ENCODE measurements around the gene PRDM5. TPM values are rescaled to one million over a fixed set of nuclear protein-coding genes. Genes with fewer than 3 reads are reported as not detected.

PRDM5 gene
- total and polyA plus RNA-seq, 9 donors: 8.1 to 53.8 (median 36.3) TPM

GRCh38 chr4:120819805-120820437 lies 102.6 kb downstream of the PRDM5 start:
- DNase-seq: no peak
- intact Hi-C loops (cut with DNase I): no loop called here
- 92 to 95% (median 93%) methylated on average over 6 of the region's 6 CpGs for WGBS, 3 donors

GRCh38 chr4:120816296-120816965 lies 106.1 kb downstream of the PRDM5 start:
- Histone ChIP-seq H3K4me1 (ENCODE audit: insufficient read depth) (no peaks in the 10 kb centered on the region), H3K36me3 (no peaks in the 10 kb centered on the region), H3K27ac (no peak overlapping the region), H3K27me3 (no peaks in the 10 kb centered on the region), H3K4me3 (no peak overlapping the region), H3K9me3 (no peaks in the 10 kb centered on the region)
- TF ChIP-seq EP300 (IDR thresholded peaks at IDR 0.05) (no peak), CTCF (IDR thresholded peaks at IDR 0.05) (no peak), POLR2A (IDR thresholded peaks at IDR 0.05) (no peak)
- no peak for DNase-seq
- WGBS, 3 donors: 65 to 83% (median 79%) methylated on average over 13 of the region's 13 CpGs
- intact Hi-C loops (cut with DNase I): no loop called here

More at GRCh38 chr4:120819805-120820437, 102.6 kb downstream of the PRDM5 start:
- no peaks in the 10 kb centered on the region for H3K9me3 ChIP-seq
- H3K4me3 ChIP-seq: no peak overlapping the region
- no peaks in the 10 kb centered on the region for H3K27me3 ChIP-seq
- TF ChIP-seq POLR2A (IDR thresholded peaks at IDR 0.05) (no peak), CTCF (IDR thresholded peaks at IDR 0.05) (no peak), EP300 (IDR thresholded peaks at IDR 0.05) (no peak)
- H3K4me1 ChIP-seq (ENCODE audit: insufficient read depth): no peaks in the 10 kb centered on the region
- no peaks in the 10 kb centered on the region for H3K36me3 ChIP-seq
- no peak overlapping the region for H3K27ac ChIP-seq

- H3K27me3 ChIP-seq: peaks cover 5% of the 10 kb centered on the region
- H3K36me3 ChIP-seq: no peaks in the 10 kb centered on the region
- no peaks in the 10 kb centered on the region for H3K4me1 ChIP-seq (ENCODE audit: insufficient read depth)
- intact Hi-C loops (cut with DNase I): no loop called here
- H3K9me3 ChIP-seq: no peaks in the 10 kb centered on the region
- TF ChIP-seq EP300 (IDR thresholded peaks at IDR 0.05) (no peak), CTCF (IDR thresholded peaks at IDR 0.05) (no peak), POLR2A (IDR thresholded peaks at IDR 0.05) (no peak)
- 90 to 97% (median 94%) methylated on average over 2 of the region's 2 CpGs for WGBS, 3 donors
- H3K4me3 ChIP-seq: no peak overlapping the region
- no peak overlapping the region for H3K27ac ChIP-seq
- no peak for DNase-seq
Observed at GRCh38 chr4:120815361-120815760, 107.2 kb downstream of the PRDM5 start.

- no peak for DNase-seq
- peaks cover 5% of the 10 kb centered on the region for H3K27me3 ChIP-seq
- no peak overlapping the region for H3K4me3 ChIP-seq
- H3K27ac ChIP-seq: no peak overlapping the region
- no peaks in the 10 kb centered on the region for H3K36me3 ChIP-seq
- H3K9me3 ChIP-seq: no peaks in the 10 kb centered on the region
- TF ChIP-seq CTCF (IDR thresholded peaks at IDR 0.05) (no peak), POLR2A (IDR thresholded peaks at IDR 0.05) (no peak), EP300 (IDR thresholded peaks at IDR 0.05) (no peak)
- 90 to 97% (median 93%) methylated on average over 2 of the region's 2 CpGs for WGBS, 3 donors
- no peaks in the 10 kb centered on the region for H3K4me1 ChIP-seq (ENCODE audit: insufficient read depth)
- intact Hi-C loops (cut with DNase I): no loop called here
Observed at GRCh38 chr4:120814886-120815285, 107.6 kb downstream of the PRDM5 start.
